GM12878 (cell line): Measurements from ENCODE around the gene ABL1. TPM values are rescaled to one million over a fixed set of nuclear protein-coding genes. Genes with fewer than 3 reads are reported as not detected.

Experiments
- ATAC-seq: fragments of 200-7000 bp; cut with Tn5 transposase; 3 replicates; pipeline ENCODE4 v1.9.1; 2020; ENCODE audit warnings: mild to moderate bottlenecking, moderate library complexity
- BruUV-seq: library from RNA; stranded (reverse); fragments of 400-500 nt; replicated peaks from 2 replicates; lab custom pipeline; 2021; lab: Mats Ljungman, UMichigan
- CTCF ChIA-PET: fragments of 300-600 bp; sonication (Branson Sonifier 250); formaldehyde crosslinking; extraction: SDS; loops from one replicate; lab custom pipeline; 2021; ENCODE audit warnings: inconsistent platforms; lab: Yijun Ruan, JAX
- POLR2A ChIA-PET: fragments of 350-600 bp; formaldehyde crosslinking; extraction: SDS; loops from one replicate; lab custom pipeline; 2021; ENCODE audit warnings: inconsistent platforms; lab: Charles Lee
- RAD21 ChIA-PET: fragments of 300-600 bp; sonication (Branson Sonifier 250); formaldehyde crosslinking; loops from one replicate; lab custom pipeline; 2023; ENCODE audit warnings: antibody characterized with exemption; ENCODE audit not compliant: unreplicated experiment; lab: Charles Lee
- SMC1A ChIA-PET: fragments of 300-600 bp; sonication (Branson Sonifier 250); formaldehyde crosslinking; loops from one replicate; lab custom pipeline; 2023; ENCODE audit not compliant: unreplicated experiment, uncharacterized antibody; lab: Charles Lee
- DNase-seq: peaks from one replicate; pipeline ENCODE4 v3.0.0-alpha.2; 2011; ENCODE audit warnings: low read depth, low spot score
- FAIRE-seq: peaks from 3 replicates; lab custom pipeline; 2011; peaks lifted over from hg19 to GRCh38; lab: Jason Lieb, UNC
- H2AFZ ChIP-seq: 2 replicates; pipeline ENCODE4 v1.6.0; 2011; ENCODE audit warnings: low read depth, low read length, control low read depth; ENCODE audit not compliant: control insufficient read depth
- H3K27ac ChIP-seq: 2 replicates; pipeline ENCODE4 v1.5.1; 2011; ENCODE audit warnings: control low read depth; ENCODE audit not compliant: control insufficient read depth, insufficient read depth
- H3K27me3 ChIP-seq, 2 experiments: replicated peaks in 1 of 2; 2 replicates each; pipeline versions ENCODE4 v1.6.0 to v1.6.1; 2011; ENCODE audit warnings: low read length in 1 of 2; ENCODE audit not compliant: control insufficient read depth in 2 of 2, insufficient read depth in 2 of 2
- H3K36me3 ChIP-seq, 2 experiments: 2 replicates each; pipeline ENCODE4 v1.5.1; 2011; ENCODE audit warnings: low read length in 1 of 2; ENCODE audit not compliant: control insufficient read depth in 2 of 2, insufficient read depth in 2 of 2
- H3K4me1 ChIP-seq: 2 replicates; pipeline ENCODE4 v1.6.1; 2011; ENCODE audit warnings: mild to moderate bottlenecking, low read length, moderate library complexity, mixed read lengths; ENCODE audit not compliant: control insufficient read depth, insufficient read depth
- H3K4me2 ChIP-seq: 2 replicates; pipeline ENCODE4 v1.6.0; 2011; ENCODE audit warnings: control low read depth; ENCODE audit not compliant: control insufficient read depth, insufficient read depth
- H3K4me3 ChIP-seq: fragments of 200-600 bp; sonication (generic); 2 replicates; pipeline ENCODE4 v1.5.1; 2016
- H3K79me2 ChIP-seq: 2 replicates; pipeline ENCODE4 v1.6.0; 2011; ENCODE audit warnings: low read length; ENCODE audit not compliant: control insufficient read depth, insufficient read depth
- H3K9ac ChIP-seq: 2 replicates; pipeline ENCODE4 v1.8.0; 2011; ENCODE audit warnings: low read length, control low read depth, mixed read lengths; ENCODE audit not compliant: control insufficient read depth, insufficient read depth
- H3K9me3 ChIP-seq: replicated peaks from 3 replicates; pipeline ENCODE4 v1.5.1; 2011; ENCODE audit warnings: mild to moderate bottlenecking, low read length; ENCODE audit not compliant: control insufficient read depth, insufficient read depth
- H4K20me1 ChIP-seq: 2 replicates; pipeline ENCODE4 v1.6.0; 2011; ENCODE audit not compliant: control insufficient read depth, insufficient read depth
- BCL11A ChIP-seq: IDR thresholded peaks from 2 replicates; pipeline ENCODE4 v1.6.1; 2011; ENCODE audit warnings: low read depth, low read length
- EED ChIP-seq: sonication (generic); IDR thresholded peaks from 2 replicates; pipeline ENCODE4 v1.6.1; 2016; ENCODE audit warnings: antibody characterized with exemption, low read depth
- IKZF1 ChIP-seq: fragments of 450-650 bp; conservative IDR thresholded peaks from 2 replicates; pipeline ENCODE4 v1.6.1; 2017; ENCODE audit warnings: antibody characterized with exemption, mild to moderate bottlenecking
- IKZF2 ChIP-seq, 2 experiments: fragments of 450-650 bp; IDR thresholded peaks; 2 replicates each; pipeline ENCODE4 v1.6.1; 2017; ENCODE audit warnings: mild to moderate bottlenecking in 2 of 2, moderate library complexity in 2 of 2
- IRF4 ChIP-seq: IDR thresholded peaks from 2 replicates; pipeline ENCODE4 v1.6.1; 2011; ENCODE audit warnings: low read depth, low read length
- JUND ChIP-seq: IDR thresholded peaks from 2 replicates; pipeline ENCODE4 v1.6.1; 2012; ENCODE audit warnings: low read depth, mild to moderate bottlenecking, low read length, improper control_type of control experiment, moderate library complexity
- LARP7 ChIP-seq: fragments of 450-650 bp; IDR thresholded peaks from 2 replicates; pipeline ENCODE4 v1.6.1; 2017; ENCODE audit warnings: mild to moderate bottlenecking
- MEF2A ChIP-seq: IDR thresholded peaks from 2 replicates; pipeline ENCODE4 v1.6.1; 2011; ENCODE audit warnings: low read depth, mild to moderate bottlenecking, low read length, moderate library complexity; ENCODE audit not compliant: insufficient read depth
- MTA3 ChIP-seq: IDR thresholded peaks from 2 replicates; pipeline ENCODE4 v1.6.1; 2012; ENCODE audit warnings: low read length, inconsistent platforms, borderline replicate concordance
- MXI1 ChIP-seq: fragments of 150-350 bp; IDR thresholded peaks from 2 replicates; pipeline ENCODE4 v1.6.1; 2011; ENCODE audit warnings: low read depth, mild to moderate bottlenecking, inconsistent platforms, low read length, improper control_type of control experiment
- NBN ChIP-seq: fragments of 450-650 bp; IDR thresholded peaks from 2 replicates; pipeline ENCODE4 v1.6.1; 2016
- NFIC ChIP-seq: IDR thresholded peaks from 2 replicates; pipeline ENCODE4 v1.6.1; 2012; ENCODE audit warnings: low read depth, mild to moderate bottlenecking, inconsistent platforms, low read length, moderate library complexity
- RBBP5 ChIP-seq: fragments of 200-600 bp; sonication (generic); conservative IDR thresholded peaks from 2 replicates; pipeline ENCODE4 v1.6.1; 2016
- RUNX3 ChIP-seq: IDR thresholded peaks from 2 replicates; pipeline ENCODE4 v1.6.1; 2012; ENCODE audit warnings: low read length, inconsistent platforms
- SPI1 ChIP-seq: IDR thresholded peaks from 2 replicates; pipeline ENCODE4 v1.6.1; 2011; ENCODE audit warnings: low read depth, mild to moderate bottlenecking, low read length, moderate library complexity, borderline replicate concordance; ENCODE audit not compliant: insufficient read depth
- TBL1XR1 ChIP-seq: IDR thresholded peaks from 2 replicates; pipeline ENCODE4 v1.6.1; 2012; ENCODE audit warnings: low read depth, low read length, improper control_type of control experiment
- ZBTB4 ChIP-seq: fragments of 450-650 bp; formaldehyde crosslinking; IDR thresholded peaks from 2 replicates; pipeline ENCODE4 v1.4.0; 2022; ENCODE audit warnings: mild to moderate bottlenecking, moderate library complexity
- ZNF207 ChIP-seq: fragments of 450-650 bp; IDR thresholded peaks from 2 replicates; pipeline ENCODE4 v1.6.1; 2014; ENCODE audit warnings: antibody characterized with exemption, mild to moderate bottlenecking, borderline replicate concordance
- ZZZ3 ChIP-seq: IDR thresholded peaks from 2 replicates; pipeline ENCODE4 v1.6.1; 2011; ENCODE audit warnings: low read depth; ENCODE audit not compliant: control insufficient read depth, insufficient read length
- WGBS: methylation state at CpG from one replicate; pipeline ENCODE4 v1.1.6; 2016; ENCODE audit warnings: low lambda C conversion rate; ENCODE audit not compliant: insufficient replicate concordance, insufficient coverage; ENCODE audit errors: missing lambda C conversion rate; 5-methylcytosine and 5-hydroxymethylcytosine counted together
- in situ Hi-C: fragments of 300-500 bp; cut with MboI; formaldehyde crosslinking; loops from 9 replicates; pipeline ENCODE4 v1.14.3; 2018; ENCODE audit warnings: mixed read lengths
- intact Hi-C: fragments of 100-400 bp; cut with micrococcal nuclease; formaldehyde crosslinking; loops from one replicate; pipeline ENCODE4 v1.14.2; 2022; ENCODE audit not compliant: unreplicated experiment
- polyA plus RNA-seq, 11 experiments: library from polyadenylated mRNA; depleted of rRNA in 4 of 11; unstranded in 6 of 11; stranded (reverse) in 5 of 11; fragments of >200 nt; fragmentation: Nextera tagmentation in 4 of 11; fragmentation: Illumina TruSeq in 1 of 11; extraction: Ambion mirVana in 4 of 11; extraction: Trizol in 1 of 11; gene quantifications; 1 replicate in 1 of 11; 2 replicates in 10 of 11; pipeline versions ENCODE4 v1.2.1 to v1.2.3, GENCODE V29; 2011 to 2016; ENCODE audit warnings: inconsistent platforms in 2 of 11, missing spikeins in 2 of 11, low read depth in 1 of 11
- total RNA-seq, 4 experiments: library from RNA; depleted of rRNA in 3 of 4; stranded (reverse); fragments of >200 nt in 3 of 4; fragmentation: Illumina TruSeq in 1 of 4; extraction: Trizol in 1 of 4; gene quantifications; 2 replicates each; pipeline versions ENCODE4 v1.2.1 to v1.2.3, GENCODE V29; 2013 to 2021
- TF ChIP-seq, protein P1 (sequence below): fragments of 450-650 bp; IDR thresholded peaks from 2 replicates; pipeline ENCODE4 v1.6.1; 2017; ENCODE audit warnings: borderline replicate concordance

The ABL1 gene
- total and polyA plus RNA-seq, 10 of the 15 experiments (the other 5 are each of a cell fraction or from before 2014, with no cell fraction given), result 0.79 to 51.5 (median 16.3) TPM

- H3K27me3 ChIP-seq, result no peaks in the 10 kb centered on the region
- BruUV-seq, result no TSS peak
- intact Hi-C loops, result loop anchor here (1.0 kb wide), 1 partner anchor 71 kb away; no protein-coding TSS in a partner anchor
- H3K36me3 ChIP-seq, result peaks cover 18 to 29% of the 10 kb centered on the region in 2 experiments
- H3K79me2 ChIP-seq, result no peaks in the 10 kb centered on the region
- H3K4me2 ChIP-seq, result peak overlapping the region; percentile 66
- CTCF ChIA-PET, result interaction anchor here (0.7 to 11.0 kb wide), 36 partner anchors 10 to 502 kb away, joined by 3 to 267 read pairs (median 4); partner anchors contain the start of genes EXOSC2 and FIBCD1
- no peak overlapping the region for H2AFZ ChIP-seq
- RAD21 ChIA-PET, result interaction anchor here (0.8 to 3.4 kb wide), 17 partner anchors 9 to 175 kb away, joined by 3 to 33 read pairs (median 4); no protein-coding TSS in a partner anchor
- 52% methylated on average over 17 of the region's 17 CpGs for WGBS
- POLR2A ChIA-PET, result interaction anchor here (0.6 to 1.3 kb wide), 5 partner anchors 12 to 41 kb away, joined by 3 to 6 read pairs (median 4); no protein-coding TSS in a partner anchor
- peak; percentile 94 for ATAC-seq
- H4K20me1 ChIP-seq, result peaks cover 8% of the 10 kb centered on the region; the same call in 1 of the 2 replicates
- in situ Hi-C loops, result loop anchor here (5.0 kb wide), 1 partner anchor 172 kb away; no protein-coding TSS in a partner anchor
- peak; percentile 62 for DNase-seq
- H3K27ac ChIP-seq, result 0 out of 2 replicates have a peak overlapping the region, but pooled peaks have one; percentile 7
- H3K4me1 ChIP-seq, result peaks cover 25% of the 10 kb centered on the region
- SMC1A ChIA-PET, result interaction anchor here (0.9 to 3.7 kb wide), 27 partner anchors 7 to 282 kb away, joined by 3 to 20 read pairs (median 6); partner anchors contain the start of gene EXOSC2
- H3K4me3 ChIP-seq, result no peak overlapping the region
- H3K9ac ChIP-seq, result no peak overlapping the region
- peak; percentile 94 for FAIRE-seq
- no peaks in the 10 kb centered on the region for H3K9me3 ChIP-seq
- TF ChIP-seq MTA3 (peak; percentile 89; the same call in 1 of the 2 replicates), MXI1 (no peak), ZZZ3 (no peak), NBN (peak; percentile 72), NFIC (peak; percentile 63; the same call in 1 of the 2 replicates), IRF4 (peak; percentile 70; the same call in 1 of the 2 replicates), IKZF2 (IDR thresholded peaks at IDR 0.05) (peak; percentile 67 to 71; a peak in 2 of 4 replicates), ZNF207 (no peak), JUND (no peak), RBBP5 (no peak), TBL1XR1 (no peak), MEF2A (0 out of 2 replicates have a peak, but pooled peaks have one; percentile 33), LARP7 (no peak), EED (peak; percentile 65; the same call in 1 of the 2 replicates), IKZF1 (peak; percentile 67), ZBTB4 (CRISPR knock-in tag) (no peak), SPI1 (peak; percentile 82), RUNX3 (peak; percentile 48), BCL11A (peak; percentile 45; the same call in 1 of the 2 replicates)
- TF ChIP-seq, protein P1, sequence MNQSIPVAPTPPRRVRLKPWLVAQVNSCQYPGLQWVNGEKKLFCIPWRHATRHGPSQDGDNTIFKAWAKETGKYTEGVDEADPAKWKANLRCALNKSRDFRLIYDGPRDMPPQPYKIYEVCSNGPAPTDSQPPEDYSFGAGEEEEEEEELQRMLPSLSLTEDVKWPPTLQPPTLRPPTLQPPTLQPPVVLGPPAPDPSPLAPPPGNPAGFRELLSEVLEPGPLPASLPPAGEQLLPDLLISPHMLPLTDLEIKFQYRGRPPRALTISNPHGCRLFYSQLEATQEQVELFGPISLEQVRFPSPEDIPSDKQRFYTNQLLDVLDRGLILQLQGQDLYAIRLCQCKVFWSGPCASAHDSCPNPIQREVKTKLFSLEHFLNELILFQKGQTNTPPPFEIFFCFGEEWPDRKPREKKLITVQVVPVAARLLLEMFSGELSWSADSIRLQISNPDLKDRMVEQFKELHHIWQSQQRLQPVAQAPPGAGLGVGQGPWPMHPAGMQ, result no peak
Observed at GRCh38 chr9:130870491-130871381, 35.7 kb downstream of the ABL1 start.
